SK-N-SH (cell line): ENCODE measurements around the gene NCAPD3. TPM values are rescaled to one million over a fixed set of nuclear protein-coding genes. Genes with fewer than 3 reads are reported as not detected.

Experiments used
- CTCF ChIA-PET: fragments of 300-600, 350-600 bp; formaldehyde crosslinking; extraction: SDS; loops from one replicate; lab custom pipeline; 2021; lab: Yijun Ruan, JAX
- POLR2A ChIA-PET: fragments of 350-600 bp; sonication (Branson Sonifier 250); formaldehyde crosslinking; extraction: SDS; loops from one replicate; lab custom pipeline; 2020; ENCODE audit warnings: antibody characterized with exemption, inconsistent platforms; lab: Yijun Ruan, JAX
- DNase-seq: peaks from one replicate; pipeline ENCODE4 v3.0.0; 2012
- H2AFZ ChIP-seq: fragments of 200-600 bp; sonication (generic); 2 replicates; pipeline ENCODE4 v1.8.1; 2016; ENCODE audit warnings: antibody characterized with exemption, mild to moderate bottlenecking, low read depth
- H3F3A ChIP-seq: fragments of 200-600 bp; sonication (generic); replicated peaks from 2 replicates; pipeline ENCODE3; 2016; ENCODE audit warnings: antibody characterized with exemption, mild to moderate bottlenecking; ENCODE audit not compliant: insufficient read depth
- H3K27ac ChIP-seq, 2 experiments: fragments of 200-500 bp in 1 of 2; fragments of 200-600 bp in 1 of 2; sonication (Bioruptor generic) in 1 of 2; sonication (generic), shearing (Covaris generic) in 1 of 2; 2 replicates each; pipeline versions ENCODE4 v1.5.1 to v1.6.1; 2014 to 2016; ENCODE audit warnings: low read depth in 2 of 2, inconsistent platforms in 1 of 2, low read length in 1 of 2, mild to moderate bottlenecking in 1 of 2, mixed read lengths in 1 of 2
- H3K27me3 ChIP-seq: fragments of 200-600 bp; sonication (generic), shearing (Covaris generic); 2 replicates; pipeline ENCODE4 v1.6.1; 2016; ENCODE audit warnings: mixed run types; ENCODE audit not compliant: insufficient read depth
- H3K36me3 ChIP-seq, 2 experiments: fragments of 200-500 bp in 1 of 2; fragments of 200-600 bp in 1 of 2; sonication (Bioruptor generic) in 1 of 2; sonication (generic) in 1 of 2; replicated peaks in 1 of 2; 2 replicates each; pipeline versions ENCODE3 to v1.5.1; 2014 to 2016; ENCODE audit warnings: low read length in 1 of 2, mild to moderate bottlenecking in 1 of 2; ENCODE audit not compliant: insufficient read depth in 2 of 2, control insufficient read depth in 1 of 2
- H3K4me1 ChIP-seq, 2 experiments: fragments of 200-500 bp in 1 of 2; fragments of 200-600 bp in 1 of 2; sonication (Bioruptor generic) in 1 of 2; sonication (generic), shearing (Covaris generic) in 1 of 2; 2 replicates each; pipeline versions ENCODE4 v1.5.1 to v1.6.1; 2014 to 2016; ENCODE audit warnings: low read depth in 1 of 2, low read length in 1 of 2, mixed run types in 1 of 2; ENCODE audit not compliant: insufficient read depth in 2 of 2, control insufficient read depth in 1 of 2
- H3K4me2 ChIP-seq: fragments of 200-600 bp; sonication (generic), shearing (Covaris generic); 2 replicates; pipeline ENCODE4 v1.6.1; 2017; ENCODE audit warnings: mixed run types
- H3K4me3 ChIP-seq, 2 experiments: fragments of 200-500 bp in 1 of 2; fragments of 200-600 bp in 1 of 2; sonication (Bioruptor generic) in 1 of 2; sonication (generic), shearing (Covaris generic) in 1 of 2; 2 replicates each; pipeline versions ENCODE4 v1.5.1 to v1.8.1; 2014 to 2016; ENCODE audit warnings: low read depth in 2 of 2, inconsistent platforms in 1 of 2, low read length in 1 of 2, mild to moderate bottlenecking in 1 of 2, mixed read lengths in 1 of 2, moderate library complexity in 1 of 2
- H3K79me2 ChIP-seq: fragments of 200-600 bp; sonication (generic); 2 replicates; pipeline ENCODE4 v1.8.1; 2017; ENCODE audit warnings: mild to moderate bottlenecking; ENCODE audit not compliant: insufficient read depth
- H3K9ac ChIP-seq: fragments of 200-600 bp; sonication (generic); 2 replicates; pipeline ENCODE4 v1.6.1; 2017; ENCODE audit warnings: mixed run types
- H3K9me2 ChIP-seq: fragments of 200-600 bp; sonication (generic); 2 replicates; pipeline ENCODE4 v1.6.1; 2017; ENCODE audit warnings: mixed run types
- H3K9me3 ChIP-seq: fragments of 200-600 bp; sonication (generic); 2 replicates; pipeline ENCODE4 v1.6.1; 2017; ENCODE audit warnings: mixed run types, mild to moderate bottlenecking, moderate library complexity
- H4K20me1 ChIP-seq: fragments of 200-600 bp; sonication (generic); 2 replicates; pipeline ENCODE4 v1.6.1; 2017; ENCODE audit warnings: mild to moderate bottlenecking, mixed run types; ENCODE audit not compliant: insufficient read depth
- CHD2 ChIP-seq: fragments of 150-350 bp; IDR thresholded peaks from 2 replicates; pipeline ENCODE4 v1.6.1; 2018; ENCODE audit warnings: low read length; ENCODE audit not compliant: partially characterized antibody
- EP300 ChIP-seq, 2 experiments: IDR thresholded peaks; 2 replicates each; pipeline versions ENCODE4 v1.4.0 to v1.6.1; 2012; ENCODE audit warnings: borderline replicate concordance in 1 of 2, low read depth in 1 of 2, low read length in 1 of 2
- FOXJ3 ChIP-seq: sonication (generic); formaldehyde crosslinking; IDR thresholded peaks from 2 replicates; pipeline ENCODE4 v1.5.1; 2020; ENCODE audit warnings: mild to moderate bottlenecking, missing genetic modification reagents
- FOXM1 ChIP-seq: IDR thresholded peaks from 2 replicates; pipeline ENCODE4 v1.4.0; 2012; ENCODE audit warnings: low read depth, mild to moderate bottlenecking
- GABPA ChIP-seq: IDR thresholded peaks from 2 replicates; pipeline ENCODE4 v1.4.0; 2012; ENCODE audit warnings: low read depth, mild to moderate bottlenecking
- IRF3 ChIP-seq: fragments of 150-350 bp; IDR thresholded peaks from 2 replicates; pipeline ENCODE4 v1.6.1; 2016; ENCODE audit warnings: mild to moderate bottlenecking, low read depth, low read length
- MAX ChIP-seq: IDR thresholded peaks from 2 replicates; pipeline ENCODE4 v1.4.0; 2012; ENCODE audit warnings: low read depth
- MXI1 ChIP-seq: IDR thresholded peaks from 2 replicates; pipeline ENCODE4 v1.6.1; 2012; ENCODE audit warnings: mild to moderate bottlenecking, low read depth, low read length, improper control_type of control experiment
- NFIC ChIP-seq: IDR thresholded peaks from 2 replicates; pipeline ENCODE4 v1.4.0; 2012; ENCODE audit warnings: borderline replicate concordance
- NRF1 ChIP-seq: IDR thresholded peaks from 2 replicates; pipeline ENCODE4 v1.6.1; 2012; ENCODE audit warnings: low read depth, mild to moderate bottlenecking, low read length
- POLR2AphosphoS5 ChIP-seq: IDR thresholded peaks from 2 replicates; pipeline ENCODE4 v1.6.1; 2012; ENCODE audit warnings: low read depth, low read length
- RAD21 ChIP-seq: IDR thresholded peaks from 2 replicates; pipeline ENCODE4 v1.6.1; 2012; ENCODE audit warnings: mild to moderate bottlenecking, low read length
- RFX5 ChIP-seq: IDR thresholded peaks from 2 replicates; pipeline ENCODE4 v1.6.1; 2012; ENCODE audit warnings: mild to moderate bottlenecking, improper control_type of control experiment, low read length
- SIN3A ChIP-seq: IDR thresholded peaks from 2 replicates; pipeline ENCODE4 v1.6.1; 2012; ENCODE audit warnings: low read depth, mild to moderate bottlenecking, low read length, moderate library complexity, borderline replicate concordance
- TAF1 ChIP-seq: IDR thresholded peaks from 2 replicates; pipeline ENCODE4 v1.6.1; 2012; ENCODE audit warnings: low read depth, mild to moderate bottlenecking, low read length, moderate library complexity, borderline replicate concordance
- TEAD4 ChIP-seq: IDR thresholded peaks from 2 replicates; pipeline ENCODE4 v1.4.0; 2012; ENCODE audit warnings: mild to moderate bottlenecking, borderline replicate concordance; ENCODE audit not compliant: insufficient read depth
- ZBTB33 ChIP-seq: IDR thresholded peaks from 2 replicates; pipeline ENCODE4 v1.4.0; 2012; ENCODE audit warnings: low read depth, borderline replicate concordance
- WGBS: methylation state at CpG from one replicate; pipeline ENCODE4 v1.1.6; 2017; ENCODE audit warnings: low lambda C conversion rate; 5-methylcytosine and 5-hydroxymethylcytosine counted together
- polyA plus RNA-seq, 3 experiments: library from polyadenylated mRNA; depleted of rRNA; stranded (reverse); fragments of >200 nt; gene quantifications; 2 replicates each; pipeline ENCODE4 v1.2.3, GENCODE V29; 2012
- TF ChIP-seq, protein P1 (sequence below): IDR thresholded peaks from 2 replicates; pipeline ENCODE4; 2012
- TF ChIP-seq, protein P2 (sequence below): fragments of 150-350 bp; IDR thresholded peaks from 2 replicates; pipeline ENCODE4 v1.6.1; 2017; ENCODE audit warnings: antibody characterized with exemption, low read length, low read depth, borderline replicate concordance

The NCAPD3 gene
- 19.5 and 22.0 TPM in 2 replicates for polyA plus RNA-seq (2012; rRNA removed)
- 13.2 and 17.6 TPM in 2 replicates for polyA plus RNA-seq (2012; cell fraction: cytosol; rRNA removed)
- polyA plus RNA-seq (2012; cell fraction: nucleus; rRNA removed), result 36.6 and 38.4 TPM in 2 replicates

DNA sequence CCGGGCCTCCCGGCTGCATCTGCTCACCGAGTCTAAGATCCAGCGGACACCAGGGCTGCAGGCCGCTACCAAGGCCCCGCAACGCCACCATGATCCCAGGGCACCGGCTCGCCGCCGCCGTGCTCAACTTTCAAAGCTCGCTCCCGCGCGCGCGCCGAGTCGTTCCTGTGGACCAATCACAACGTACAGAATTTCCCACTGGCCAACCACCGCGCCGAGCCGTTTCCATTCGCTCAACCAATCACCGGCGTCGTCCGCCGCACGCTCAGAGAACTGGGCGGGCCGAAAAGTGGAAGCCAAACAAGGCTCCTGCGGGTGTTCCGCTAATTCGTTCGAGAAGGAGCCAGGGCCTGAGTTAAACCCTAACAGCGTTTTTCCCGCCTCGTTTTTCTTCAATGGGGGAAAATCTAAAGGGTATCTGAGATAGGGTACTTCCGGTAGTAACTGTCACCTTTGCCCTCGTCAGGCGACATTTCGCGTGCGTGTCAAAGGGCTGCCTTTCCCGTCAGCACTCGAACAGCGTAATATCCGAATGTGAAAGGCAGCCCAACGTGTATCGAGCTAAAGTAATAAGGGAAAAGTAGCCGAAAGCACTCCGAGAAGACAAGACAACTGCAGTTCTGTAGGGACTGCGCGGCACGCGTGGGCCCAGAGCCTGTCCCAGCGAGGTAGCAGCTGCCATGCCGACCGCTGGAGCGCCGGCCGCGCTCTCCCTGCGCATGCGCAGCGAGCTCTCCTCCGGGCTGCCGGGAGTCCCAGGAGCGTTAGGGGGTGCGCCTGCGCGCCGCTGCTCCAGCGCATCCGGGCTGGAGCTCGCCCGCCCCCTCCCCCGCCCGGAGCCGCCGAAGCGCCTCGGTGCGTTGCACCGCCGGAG lies at the start of gene NCAPD3, which contains the start of gene VPS26B:
NCAPD3 (minus strand) TSS at position 132 of the 874 bp plus-strand sequence; CDS start at position 91, 41 bp downstream.
VPS26B (plus strand) TSS at position 836 of the 874 bp plus-strand sequence. CDS start 452 bp downstream, outside the sequence.
- Histone ChIP-seq H3K9me3 (no peaks in the 10 kb centered on the region), H3K4me2 (peak within 1 kb of the TSS; percentile 88), H3K27me3 (no peaks in the 10 kb centered on the region), H3K4me3 (peak within 1 kb of the TSS; percentile 79 to 94), H2AFZ (peak within 1 kb of the TSS; percentile 94), H3K27ac (peak within 1 kb of the TSS; percentile 85 to 95), H3K4me1 (peaks cover 6 to 32% of the 10 kb centered on the region in 2 experiments; a peak in 3 of 4 replicates), H3K9me2 (no peaks in the 10 kb centered on the region), H3K79me2 (peaks cover 80% of the 10 kb centered on the region), H4K20me1 (peaks cover 12% of the 10 kb centered on the region), H3F3A (no peaks in the 10 kb centered on the region), H3K9ac (peak within 1 kb of the TSS; percentile 78), H3K36me3 (peaks cover 16 to 23% of the 10 kb centered on the region in 2 experiments)
- ChIA-PET CTCF (interaction anchor here (0.6 to 2.9 kb wide), 6 partner anchors 11 to 178 kb away, joined by 3 to 13 read pairs (median 4); partner anchors contain the start of gene GLB1L3), POLR2A (interaction anchor here (0.6 to 1.2 kb wide), 8 partner anchors 8 to 156 kb away, joined by 3 to 7 read pairs (median 3); partner anchors contain the start of gene ACAD8)
- TF ChIP-seq CHD2 (peak; percentile 27), EP300 (IDR thresholded peaks at IDR 0.05; ENCODE audit: borderline replicate concordance in 1 of 2, low read depth in 1 of 2, low read length in 1 of 2) (peak in 1 of 2 experiments; percentile 5; a peak in 1 of 4 replicates), MAX (peak; percentile 78; the same call in 1 of the 2 replicates), RFX5 (peak; percentile 70), GABPA (peak; percentile 41), SIN3A (peak; percentile 84; the same call in 1 of the 2 replicates), TAF1 (peak; percentile 75), NRF1 (peak; percentile 100), IRF3 (peak; percentile 65), TEAD4 (no peak), ZBTB33 (no peak), FOXM1 (0 out of 2 replicates have a peak, but pooled peaks have one; percentile 17), MXI1 (peak; percentile 93), POLR2AphosphoS5 (peak; percentile 76), FOXJ3 (CRISPR knock-in tag) (no peak), NFIC (no peak), RAD21 (no peak)
- TF ChIP-seq, protein P1, sequence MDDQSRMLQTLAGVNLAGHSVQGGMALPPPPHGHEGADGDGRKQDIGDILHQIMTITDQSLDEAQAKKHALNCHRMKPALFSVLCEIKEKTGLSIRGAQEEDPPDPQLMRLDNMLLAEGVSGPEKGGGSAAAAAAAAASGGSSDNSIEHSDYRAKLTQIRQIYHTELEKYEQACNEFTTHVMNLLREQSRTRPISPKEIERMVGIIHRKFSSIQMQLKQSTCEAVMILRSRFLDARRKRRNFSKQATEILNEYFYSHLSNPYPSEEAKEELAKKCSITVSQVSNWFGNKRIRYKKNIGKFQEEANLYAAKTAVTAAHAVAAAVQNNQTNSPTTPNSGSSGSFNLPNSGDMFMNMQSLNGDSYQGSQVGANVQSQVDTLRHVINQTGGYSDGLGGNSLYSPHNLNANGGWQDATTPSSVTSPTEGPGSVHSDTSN, result peak; percentile 16
- TF ChIP-seq, protein P2, sequence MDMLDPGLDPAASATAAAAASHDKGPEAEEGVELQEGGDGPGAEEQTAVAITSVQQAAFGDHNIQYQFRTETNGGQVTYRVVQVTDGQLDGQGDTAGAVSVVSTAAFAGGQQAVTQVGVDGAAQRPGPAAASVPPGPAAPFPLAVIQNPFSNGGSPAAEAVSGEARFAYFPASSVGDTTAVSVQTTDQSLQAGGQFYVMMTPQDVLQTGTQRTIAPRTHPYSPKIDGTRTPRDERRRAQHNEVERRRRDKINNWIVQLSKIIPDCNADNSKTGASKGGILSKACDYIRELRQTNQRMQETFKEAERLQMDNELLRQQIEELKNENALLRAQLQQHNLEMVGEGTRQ, result 0 out of 2 replicates have a peak, but pooled peaks have one; percentile 10
- DNase-seq, result peak; percentile 99
- under 1% methylated on average over 35 of the region's 89 CpGs for WGBS
